Measurements from ENCODE around the gene TCF25. TPM values are rescaled to one million over a fixed set of nuclear protein-coding genes. Genes with fewer than 3 reads are reported as not detected.

The TCF25 gene
- total and polyA plus RNA-seq, 2 experiments from 2014 or later: 130 to 206 TPM

- no peak for TF ChIP-seq EZH2phosphoT487 (IDR thresholded peaks at IDR 0.05; ENCODE audit: low read depth, severe bottlenecking, unreplicated experiment)
- TF ChIP-seq, protein P1, sequence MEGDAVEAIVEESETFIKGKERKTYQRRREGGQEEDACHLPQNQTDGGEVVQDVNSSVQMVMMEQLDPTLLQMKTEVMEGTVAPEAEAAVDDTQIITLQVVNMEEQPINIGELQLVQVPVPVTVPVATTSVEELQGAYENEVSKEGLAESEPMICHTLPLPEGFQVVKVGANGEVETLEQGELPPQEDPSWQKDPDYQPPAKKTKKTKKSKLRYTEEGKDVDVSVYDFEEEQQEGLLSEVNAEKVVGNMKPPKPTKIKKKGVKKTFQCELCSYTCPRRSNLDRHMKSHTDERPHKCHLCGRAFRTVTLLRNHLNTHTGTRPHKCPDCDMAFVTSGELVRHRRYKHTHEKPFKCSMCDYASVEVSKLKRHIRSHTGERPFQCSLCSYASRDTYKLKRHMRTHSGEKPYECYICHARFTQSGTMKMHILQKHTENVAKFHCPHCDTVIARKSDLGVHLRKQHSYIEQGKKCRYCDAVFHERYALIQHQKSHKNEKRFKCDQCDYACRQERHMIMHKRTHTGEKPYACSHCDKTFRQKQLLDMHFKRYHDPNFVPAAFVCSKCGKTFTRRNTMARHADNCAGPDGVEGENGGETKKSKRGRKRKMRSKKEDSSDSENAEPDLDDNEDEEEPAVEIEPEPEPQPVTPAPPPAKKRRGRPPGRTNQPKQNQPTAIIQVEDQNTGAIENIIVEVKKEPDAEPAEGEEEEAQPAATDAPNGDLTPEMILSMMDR (IDR thresholded peaks at IDR 0.05; ENCODE audit: poor library complexity): no peak
- no peak for TF ChIP-seq EZH2 (IDR thresholded peaks at IDR 0.05; ENCODE audit: borderline replicate concordance)
- H3K9me2 ChIP-seq (replicated peaks; ENCODE audit: insufficient read depth): no peaks in the 10 kb centered on the region
- peaks cover 4% of the 10 kb centered on the region for H3K79me2 ChIP-seq
- no peaks in the 10 kb centered on the region for H3K9me3 ChIP-seq (ENCODE audit: low read depth)
- H3K4me2 ChIP-seq: no peak overlapping the region
- H3K36me3 ChIP-seq (replicated peaks; ENCODE audit: insufficient read depth, low read depth): no peaks in the 10 kb centered on the region
- no peak overlapping the region for H3K27ac ChIP-seq
- 97% methylated on average over 17 of the region's 18 CpGs for WGBS (ENCODE audit: low lambda C conversion rate, missing lambda C conversion rate)
- no peak overlapping the region for H2AFZ ChIP-seq
- DNase-seq (ENCODE audit: low spot score): no peak
- H4K20me1 ChIP-seq (ENCODE audit: insufficient read depth, poor library complexity, severe bottlenecking): peaks cover 5% of the 10 kb centered on the region
- H3K4me3 ChIP-seq: no peak overlapping the region
- H3K4me1 ChIP-seq (ENCODE audit: insufficient read depth): no peaks in the 10 kb centered on the region
- no peaks in the 10 kb centered on the region for H3K27me3 ChIP-seq
These were observed 18.8 kb downstream of the TCF25 start for GRCh38 chr16:89892055-89892630.

DNA sequence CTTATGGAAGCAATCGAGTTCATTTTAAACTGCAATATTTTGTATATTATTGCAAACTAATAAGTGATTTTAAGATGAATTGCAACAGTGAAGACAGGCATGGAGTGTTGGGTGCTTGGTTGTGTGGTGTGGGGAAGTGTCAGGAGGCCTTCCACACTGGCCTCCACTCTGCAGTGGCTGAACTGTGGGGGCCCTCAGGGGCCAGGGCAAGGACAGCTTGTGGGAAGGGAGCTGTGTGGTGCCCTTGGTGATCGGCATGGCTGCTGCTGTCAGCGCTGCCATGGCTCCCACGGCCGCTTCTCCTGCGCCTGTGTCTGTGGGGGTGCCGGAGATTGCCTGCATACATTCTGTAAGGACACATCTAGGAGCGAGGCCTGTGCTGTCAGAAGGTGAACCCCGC is 19.2 kb downstream of the TCF25 start:
- Histone ChIP-seq H2AFZ (no peak overlapping the region), H4K20me1 (ENCODE audit: insufficient read depth, poor library complexity, severe bottlenecking) (peaks cover 5% of the 10 kb centered on the region), H3K79me2 (peaks cover 7% of the 10 kb centered on the region), H3K4me1 (ENCODE audit: insufficient read depth) (no peaks in the 10 kb centered on the region), H3K36me3 (replicated peaks; ENCODE audit: insufficient read depth, low read depth) (no peaks in the 10 kb centered on the region), H3K4me2 (no peak overlapping the region), H3K4me3 (no peak overlapping the region), H3K27me3 (no peaks in the 10 kb centered on the region), H3K27ac (no peak overlapping the region), H3K9me3 (ENCODE audit: low read depth) (no peaks in the 10 kb centered on the region), H3K9me2 (replicated peaks; ENCODE audit: insufficient read depth) (no peaks in the 10 kb centered on the region)
- 98% methylated on average over 9 of the region's 9 CpGs for WGBS (ENCODE audit: low lambda C conversion rate, missing lambda C conversion rate)
- no peak for TF ChIP-seq EZH2 (IDR thresholded peaks at IDR 0.05; ENCODE audit: borderline replicate concordance)
- TF ChIP-seq, protein P1 (IDR thresholded peaks at IDR 0.05; ENCODE audit: poor library complexity): no peak
- no peak for DNase-seq (ENCODE audit: low spot score)

DNA sequence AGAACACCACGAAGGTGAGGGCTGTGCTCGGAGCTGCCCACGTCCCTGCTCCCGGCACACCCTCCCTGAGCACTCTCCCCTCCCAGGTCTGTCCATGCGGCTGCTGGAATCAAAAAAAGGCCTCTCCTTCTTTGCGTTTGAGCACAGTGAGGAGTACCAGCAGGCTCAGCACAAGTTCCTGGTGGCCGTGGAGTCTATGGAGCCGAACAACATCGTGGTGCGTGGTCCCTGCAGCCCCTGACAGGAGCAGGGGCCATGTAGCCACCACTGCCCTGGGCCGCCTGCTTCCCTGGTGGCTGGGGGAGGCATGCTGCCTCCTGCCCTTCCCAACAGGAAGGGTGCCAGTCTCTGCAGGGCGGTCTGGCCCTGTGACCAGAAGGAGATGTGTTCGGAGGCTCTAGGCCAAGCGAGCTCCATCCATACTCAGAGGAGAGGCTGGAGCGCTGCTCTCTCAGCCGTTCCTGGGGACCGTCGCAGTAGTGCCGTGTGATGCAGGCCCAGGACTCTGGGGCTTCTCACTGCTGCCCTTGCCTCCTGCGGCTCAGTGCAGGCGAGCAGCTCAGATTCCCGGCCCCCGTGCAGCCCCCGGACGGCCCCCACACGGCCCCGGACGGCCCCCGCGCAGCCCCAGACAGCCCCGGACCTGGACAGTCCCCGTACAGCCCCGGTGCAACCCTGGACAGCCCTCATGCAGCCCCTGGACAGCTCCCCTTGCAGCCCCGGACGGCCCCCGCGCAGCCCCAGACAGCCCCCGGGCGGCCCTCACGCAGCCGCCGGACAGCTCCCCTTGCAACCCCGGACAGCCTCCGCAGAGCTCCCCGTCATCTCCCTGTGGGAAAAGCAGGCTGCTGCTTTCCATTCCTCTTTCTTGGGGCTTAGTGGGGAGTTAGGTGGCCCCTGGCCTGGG is 20.5 kb downstream of the TCF25 start:
- TF ChIP-seq, protein P1 (IDR thresholded peaks at IDR 0.05; ENCODE audit: poor library complexity): no peak
- TF ChIP-seq EZH2phosphoT487 (IDR thresholded peaks at IDR 0.05; ENCODE audit: low read depth, severe bottlenecking, unreplicated experiment): no peak
- no peak for TF ChIP-seq EZH2 (IDR thresholded peaks at IDR 0.05; ENCODE audit: borderline replicate concordance)
- 99% methylated on average over 26 of the region's 45 CpGs for WGBS (ENCODE audit: low lambda C conversion rate, missing lambda C conversion rate)
- Histone ChIP-seq H3K4me2 (no peak overlapping the region), H3K27me3 (no peaks in the 10 kb centered on the region), H4K20me1 (ENCODE audit: insufficient read depth, poor library complexity, severe bottlenecking) (peaks cover 5% of the 10 kb centered on the region), H3K4me3 (no peak overlapping the region), H3K36me3 (replicated peaks; ENCODE audit: insufficient read depth, low read depth) (no peaks in the 10 kb centered on the region), H3K4me1 (ENCODE audit: insufficient read depth) (no peaks in the 10 kb centered on the region), H3K79me2 (peaks cover 7% of the 10 kb centered on the region), H3K27ac (no peak overlapping the region), H3K9me3 (ENCODE audit: low read depth) (no peaks in the 10 kb centered on the region), H2AFZ (no peak overlapping the region), H3K9me2 (replicated peaks; ENCODE audit: insufficient read depth) (no peaks in the 10 kb centered on the region)
- DNase-seq (ENCODE audit: low spot score): no peak

All from hepatocyte (in vitro differentiated cells).